HCT116 (cell line): ENCODE data around the gene FAM47E. TPM values are rescaled to one million over a fixed set of nuclear protein-coding genes. Genes with fewer than 3 reads are reported as not detected.

Experiments
- ATAC-seq: fragments of 200-7000 bp; cut with Tn5 transposase; 2 replicates; pipeline ENCODE4 v1.9.1; 2020; ENCODE audit warnings: mild to moderate bottlenecking, moderate library complexity
- BruUV-seq: library from RNA; stranded (reverse); fragments of 400-500 nt; replicated peaks from 2 replicates; lab custom pipeline; 2021; lab: Mats Ljungman, UMichigan
- CTCF ChIA-PET: fragments of 300-600 bp; sonication (Branson Sonifier 250); formaldehyde crosslinking; loops from one replicate; lab custom pipeline; 2021; ENCODE audit warnings: antibody characterized with exemption; lab: Charles Lee
- POLR2A ChIA-PET: fragments of 300-600, 350-600 bp; sonication (Branson Sonifier 250); formaldehyde crosslinking; loops from one replicate; lab custom pipeline; 2021; ENCODE audit warnings: antibody characterized with exemption; lab: Charles Lee
- RAD21 ChIA-PET, 2 experiments: fragments of 300-600 bp; sonication (Branson Sonifier 250); formaldehyde crosslinking; loops; one replicate each; lab custom pipeline; 2023; ENCODE audit warnings: low total read pairs in 2 of 2; ENCODE audit not compliant: uncharacterized antibody in 2 of 2, unreplicated experiment in 2 of 2, low non-redundant PET in 1 of 2; lab: Charles Lee
- DNase-seq: peaks from one replicate; pipeline ENCODE4 v3.0.0-alpha.2; 2010; ENCODE audit warnings: low read depth, low spot score
- H2AFZ ChIP-seq: fragments of 200-600 bp; shearing (Covaris generic), sonication (generic); 2 replicates; pipeline ENCODE4 v1.6.1; 2017; ENCODE audit warnings: low read depth, mixed run types, mixed read lengths, antibody characterized with exemption, low read length; ENCODE audit not compliant: poor library complexity, severe bottlenecking
- H3K27ac ChIP-seq: 2 replicates; pipeline ENCODE4 v1.5.1; 2012; ENCODE audit warnings: low read depth, low read length
- H3K27me3 ChIP-seq: fragments of 200-600 bp; sonication (generic); 2 replicates; pipeline ENCODE4 v1.6.1; 2016; ENCODE audit warnings: mixed run types, low read length, mixed read lengths; ENCODE audit not compliant: insufficient read depth
- H3K36me3 ChIP-seq, 2 experiments: fragments of 200-500 bp in 1 of 2; fragments of 200-600 bp in 1 of 2; sonication (Bioruptor generic) in 1 of 2; sonication (generic) in 1 of 2; 2 replicates each; pipeline versions ENCODE4 v1.5.1 to v1.6.1; 2014 to 2016; ENCODE audit warnings: low read length in 2 of 2, inconsistent platforms in 1 of 2, mixed read lengths in 1 of 2, mixed run types in 1 of 2; ENCODE audit not compliant: insufficient read depth in 2 of 2, control insufficient read depth in 1 of 2
- H3K4me1 ChIP-seq, 2 experiments: fragments of 200-600 bp in 1 of 2; sonication (generic) in 1 of 2; 2 replicates each; pipeline versions ENCODE4 v1.5.1 to v1.6.1; 2012 to 2017; ENCODE audit warnings: low read length in 2 of 2, inconsistent platforms in 1 of 2, mild to moderate bottlenecking in 1 of 2, mixed read lengths in 1 of 2, mixed run types in 1 of 2, moderate library complexity in 1 of 2; ENCODE audit not compliant: insufficient read depth in 2 of 2, control insufficient read depth in 1 of 2
- H3K4me2 ChIP-seq: fragments of 200-600 bp; sonication (generic); 2 replicates; pipeline ENCODE4 v1.6.1; 2017; ENCODE audit warnings: mixed run types, low read length, mixed read lengths
- H3K4me3 ChIP-seq, 2 experiments: fragments of 200-600 bp in 1 of 2; sonication (generic) in 1 of 2; replicated peaks in 1 of 2; 2 replicates each; pipeline ENCODE4 v1.5.1; 2011 to 2016; ENCODE audit warnings: low read length in 2 of 2, control low read depth in 1 of 2, low read depth in 1 of 2, mild to moderate bottlenecking in 1 of 2, mixed read lengths in 1 of 2, mixed run types in 1 of 2
- H3K79me2 ChIP-seq: fragments of 200-600 bp; sonication (generic); 2 replicates; pipeline ENCODE4 v1.6.1; 2017; ENCODE audit warnings: mild to moderate bottlenecking, mixed run types, low read length, moderate library complexity, mixed read lengths; ENCODE audit not compliant: insufficient read depth
- H3K9ac ChIP-seq: fragments of 200-600 bp; sonication (generic); 2 replicates; pipeline ENCODE4 v1.6.1; 2016; ENCODE audit warnings: low read length, mixed read lengths
- H3K9me2 ChIP-seq: fragments of 200-600 bp; sonication (generic), shearing (Covaris generic); 2 replicates; pipeline ENCODE4 v1.6.1; 2017; ENCODE audit warnings: mixed run types, mild to moderate bottlenecking, moderate library complexity; ENCODE audit not compliant: insufficient read depth
- H3K9me3 ChIP-seq, 2 experiments: fragments of 200-500 bp in 1 of 2; fragments of 200-600 bp in 1 of 2; sonication (Bioruptor generic) in 1 of 2; sonication (generic) in 1 of 2; 2 replicates each; pipeline ENCODE4 v1.6.1; 2014 to 2017; ENCODE audit warnings: low read length in 2 of 2, mixed read lengths in 2 of 2, inconsistent platforms in 1 of 2, low read depth in 1 of 2, mild to moderate bottlenecking in 1 of 2, mixed run types in 1 of 2, moderate library complexity in 1 of 2; ENCODE audit not compliant: control insufficient read depth in 1 of 2, insufficient read depth in 1 of 2
- H4K20me1 ChIP-seq: fragments of 200-600 bp; sonication (generic), shearing (Covaris generic); 2 replicates; pipeline ENCODE4 v1.6.1; 2017; ENCODE audit warnings: mixed run types, mild to moderate bottlenecking, moderate library complexity; ENCODE audit not compliant: insufficient read depth
- CBX3 ChIP-seq: IDR thresholded peaks from 2 replicates; pipeline ENCODE4 v1.6.1; 2012; ENCODE audit warnings: low read depth
- CEBPB ChIP-seq: IDR thresholded peaks from 2 replicates; pipeline ENCODE4 v1.6.1; 2012; ENCODE audit warnings: low read depth
- EZH2 ChIP-seq: fragments of 200-600 bp; sonication (generic); IDR thresholded peaks from 2 replicates; pipeline ENCODE4 v1.6.1; 2017; ENCODE audit warnings: antibody characterized with exemption, mixed run types
- EZH2phosphoT487 ChIP-seq: fragments of 200-600 bp; IDR thresholded peaks from 2 replicates; pipeline ENCODE4 v1.6.1; 2018; ENCODE audit warnings: antibody characterized with exemption, borderline replicate concordance
- POLR2AphosphoS5 ChIP-seq: IDR thresholded peaks from 2 replicates; pipeline ENCODE4 v1.6.1; 2011; ENCODE audit warnings: mild to moderate bottlenecking, low read depth, low read length, moderate library complexity
- RAD21 ChIP-seq: IDR thresholded peaks from 2 replicates; pipeline ENCODE4 v1.6.1; 2012; ENCODE audit warnings: low read depth, mild to moderate bottlenecking
- TCF7L2 ChIP-seq: IDR thresholded peaks from 2 replicates; pipeline ENCODE4 v1.7.0; 2011; ENCODE audit warnings: borderline replicate concordance, inconsistent platforms; ENCODE audit not compliant: insufficient read depth, insufficient read length; ENCODE audit errors: extremely low read depth
- YY1 ChIP-seq: IDR thresholded peaks from 2 replicates; pipeline ENCODE4 v1.6.1; 2011; ENCODE audit warnings: low read length, low read depth, moderate library complexity, mild to moderate bottlenecking; ENCODE audit not compliant: insufficient replicate concordance; ENCODE audit errors: extremely low read depth
- ZFX ChIP-seq: fragments of 450-650 bp; IDR thresholded peaks from 2 replicates; pipeline ENCODE4 v1.6.1; 2017
- intact Hi-C: fragments of 100-400 bp; cut with micrococcal nuclease; formaldehyde crosslinking; loops from 2 replicates; pipeline ENCODE4 v1.10.0; 2022
- total RNA-seq: library from RNA; stranded (reverse); gene quantifications from one replicate; pipeline ENCODE4 v1.2.1, GENCODE V29; 2021; ENCODE audit not compliant: unreplicated experiment
- TF ChIP-seq, protein P1 (sequence below): IDR thresholded peaks from 2 replicates; pipeline ENCODE4 v1.6.1; 2012

Gene FAM47E
- total RNA-seq, 1 experiment from 2014 or later: 0.91 TPM

- Histone ChIP-seq H3K79me2 (no peaks in the 10 kb centered on the region), H3K9me3 (no peaks in the 10 kb centered on the region), H4K20me1 (no peaks in the 10 kb centered on the region), H3K4me1 (no peaks in the 10 kb centered on the region), H3K4me2 (no peak overlapping the region), H3K27me3 (no peaks in the 10 kb centered on the region), H3K9me2 (no peaks in the 10 kb centered on the region), H3K27ac (no peak overlapping the region), H3K9ac (no peak overlapping the region), H3K4me3 (no peak overlapping the region), H2AFZ (no peak overlapping the region), H3K36me3 (no peaks in the 10 kb centered on the region)
- DNase-seq (no peak), ATAC-seq (no peak)
- ChIA-PET CTCF (no interaction called here), RAD21 (no interaction called here), POLR2A (no interaction called here)
- BruUV-seq: no TSS peak
- TF ChIP-seq CEBPB (no peak), YY1 (no peak), EZH2 (no peak), TCF7L2 (no peak), EZH2phosphoT487 (no peak), POLR2AphosphoS5 (no peak), ZFX (no peak), CBX3 (no peak), RAD21 (no peak)
- intact Hi-C loops: no loop called here
These were observed 15.1 kb downstream of the FAM47E start for GRCh38 chr4:76266627-76267026.

DNA sequence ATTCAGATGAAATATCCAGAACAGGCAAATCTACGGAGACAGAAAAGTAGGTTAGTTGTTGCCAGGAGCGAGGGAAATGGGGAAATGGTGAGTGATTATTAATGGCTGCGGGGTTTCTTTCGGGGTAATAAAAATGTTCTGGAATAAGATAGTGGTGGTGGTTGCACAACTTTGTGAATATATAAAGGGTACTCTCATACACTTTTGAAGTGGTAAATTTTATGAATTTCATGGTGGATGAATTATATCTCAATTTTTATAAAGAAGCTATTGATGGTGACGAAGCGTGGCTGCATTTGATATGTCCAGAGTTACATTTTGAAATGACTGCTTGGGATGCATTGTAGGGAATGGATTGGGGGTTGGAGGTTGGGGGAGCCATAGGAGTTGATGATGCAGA is 16.3 kb downstream of the FAM47E start:
- Histone ChIP-seq H3K27me3 (no peaks in the 10 kb centered on the region), H3K9me2 (no peaks in the 10 kb centered on the region), H3K9me3 (no peaks in the 10 kb centered on the region), H3K79me2 (no peaks in the 10 kb centered on the region), H3K4me3 (no peak overlapping the region), H4K20me1 (no peaks in the 10 kb centered on the region), H3K4me2 (no peak overlapping the region), H3K9ac (no peak overlapping the region), H3K36me3 (no peaks in the 10 kb centered on the region), H2AFZ (no peak overlapping the region)
- ATAC-seq: no peak
- RAD21 ChIA-PET: no interaction called here
- CTCF ChIA-PET: no interaction called here
- BruUV-seq: no TSS peak
- TF ChIP-seq, protein P1, sequence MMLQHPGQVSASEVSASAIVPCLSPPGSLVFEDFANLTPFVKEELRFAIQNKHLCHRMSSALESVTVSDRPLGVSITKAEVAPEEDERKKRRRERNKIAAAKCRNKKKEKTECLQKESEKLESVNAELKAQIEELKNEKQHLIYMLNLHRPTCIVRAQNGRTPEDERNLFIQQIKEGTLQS: no peak
- TF ChIP-seq, all 23 proteins: peak for 0
- no peak for DNase-seq
- POLR2A ChIA-PET: no interaction called here
- intact Hi-C loops: no loop called here
- H3K27ac ChIP-seq: no peak overlapping the region
- no peaks in the 10 kb centered on the region for H3K4me1 ChIP-seq
